ENCODE results near the gene EEFSEC. TPM values are rescaled to one million over a fixed set of nuclear protein-coding genes. Genes with fewer than 3 reads are reported as not detected.

Gene EEFSEC
- 0.84 and 1.1 TPM in 2 replicates for polyA plus RNA-seq

GRCh38 chr3:128153156-128154041, at the start of gene EEFSEC:
TSS of gene EEFSEC (plus strand) at chr3:128153481. CDS start at chr3:128153508, 27 bp downstream.

GRCh38 chr3:128123538-128124368, 29.5 kb upstream of the EEFSEC start, which contains the start of gene RUVBL1:
TSS of gene RUVBL1 (minus strand) at chr3:128123812. CDS start at chr3:128123724, 88 bp downstream.

Other genes with a start within 250 kb of the EEFSEC start
- 1.5 TPM in 1 of 2 replicates, not detected in the other for gene KBTBD12, start 238.2 kb upstream of the EEFSEC start, polyA plus RNA-seq
- gene SEC61A1, start 101.0 kb upstream of the EEFSEC start, polyA plus RNA-seq, result 49.5 and 55.4 TPM in 2 replicates
- 17.7 and 22.1 TPM in 2 replicates for gene RUVBL1, start 29.7 kb upstream of the EEFSEC start, polyA plus RNA-seq

All from Purkinje cell (primary cell).